NT2/D1 (cell line): ENCODE data around the gene DEDD2.

Experiments used
- DNase-seq: peaks from one replicate; pipeline ENCODE4 v3.0.0-alpha.2; 2011; ENCODE audit warnings: low read depth, low spot score
- H3K27me3 ChIP-seq: 2 replicates; pipeline ENCODE4 v1.6.0; 2011; ENCODE audit warnings: mild to moderate bottlenecking; ENCODE audit not compliant: insufficient read length, insufficient read depth
- H3K36me3 ChIP-seq: 2 replicates; pipeline ENCODE4 v1.6.1; 2011; ENCODE audit warnings: mild to moderate bottlenecking, low read length, mixed read lengths; ENCODE audit not compliant: insufficient read depth, insufficient read length
- H3K4me1 ChIP-seq: 2 replicates; pipeline ENCODE4 v1.5.1; 2011; ENCODE audit not compliant: insufficient read depth, insufficient read length
- H3K4me3 ChIP-seq: 2 replicates; pipeline ENCODE4 v1.5.1; 2011; ENCODE audit warnings: low read depth; ENCODE audit not compliant: insufficient read length
- H3K9ac ChIP-seq: 2 replicates; pipeline ENCODE4 v1.6.0; 2011; ENCODE audit warnings: low read depth; ENCODE audit not compliant: insufficient read length
- H3K9me3 ChIP-seq: 2 replicates; pipeline ENCODE4 v1.5.1; 2011; ENCODE audit warnings: mild to moderate bottlenecking, low read length; ENCODE audit not compliant: insufficient read depth
- SUZ12 ChIP-seq: IDR thresholded peaks from 2 replicates; pipeline ENCODE4 v1.6.1; 2011; ENCODE audit not compliant: insufficient read length, insufficient read depth; ENCODE audit errors: extremely low read depth
- YY1 ChIP-seq: IDR thresholded peaks from 2 replicates; pipeline ENCODE4 v1.6.1; 2011; ENCODE audit not compliant: insufficient read length, insufficient read depth
- ZNF274 ChIP-seq: IDR thresholded peaks from 2 replicates; pipeline ENCODE4 v1.6.1; 2011; ENCODE audit warnings: mild to moderate bottlenecking, low read depth, low read length

DEDD2 gene

DNA sequence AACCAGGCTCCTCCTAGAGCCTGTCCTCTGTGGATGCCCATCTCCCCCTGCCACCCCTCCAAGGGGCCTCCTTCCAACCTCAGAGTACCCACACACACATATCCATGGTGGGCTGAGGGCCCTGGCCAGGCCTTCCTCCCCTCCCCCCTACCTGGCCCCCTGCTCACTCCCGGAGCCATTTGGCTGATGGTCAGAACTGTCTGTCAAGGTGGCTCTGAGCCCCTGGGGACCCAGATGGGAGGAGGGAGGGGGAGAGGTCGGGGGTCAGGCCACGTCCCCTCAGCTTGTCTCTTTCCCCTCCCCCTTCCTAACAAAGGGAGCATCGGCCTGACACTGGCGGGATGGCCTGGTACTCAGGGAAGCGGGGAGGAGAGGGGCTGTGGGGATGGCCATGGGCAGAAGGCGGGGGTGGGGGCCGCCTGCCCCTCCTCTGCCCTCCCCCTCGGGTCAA, 66.5 kb downstream of the DEDD2 start:
- DNase-seq, result no peak
- Histone ChIP-seq H3K4me1 (peaks cover 10% of the 10 kb centered on the region), H3K27me3 (peaks cover 34% of the 10 kb centered on the region), H3K4me3 (no peak overlapping the region), H3K9me3 (no peaks in the 10 kb centered on the region), H3K36me3 (no peaks in the 10 kb centered on the region), H3K9ac (no peak overlapping the region)
- TF ChIP-seq YY1 (no peak), SUZ12 (no peak), ZNF274 (no peak)

- TF ChIP-seq YY1 (no peak), ZNF274 (no peak), SUZ12 (no peak)
- Histone ChIP-seq H3K4me3 (no peak overlapping the region), H3K27me3 (peaks cover 37% of the 10 kb centered on the region), H3K4me1 (peaks cover 10% of the 10 kb centered on the region), H3K9ac (no peak overlapping the region), H3K36me3 (no peaks in the 10 kb centered on the region), H3K9me3 (no peaks in the 10 kb centered on the region)
- DNase-seq, result no peak
Observed at GRCh38 chr19:42150364-42150763, 67.1 kb downstream of the DEDD2 start.

DNA sequence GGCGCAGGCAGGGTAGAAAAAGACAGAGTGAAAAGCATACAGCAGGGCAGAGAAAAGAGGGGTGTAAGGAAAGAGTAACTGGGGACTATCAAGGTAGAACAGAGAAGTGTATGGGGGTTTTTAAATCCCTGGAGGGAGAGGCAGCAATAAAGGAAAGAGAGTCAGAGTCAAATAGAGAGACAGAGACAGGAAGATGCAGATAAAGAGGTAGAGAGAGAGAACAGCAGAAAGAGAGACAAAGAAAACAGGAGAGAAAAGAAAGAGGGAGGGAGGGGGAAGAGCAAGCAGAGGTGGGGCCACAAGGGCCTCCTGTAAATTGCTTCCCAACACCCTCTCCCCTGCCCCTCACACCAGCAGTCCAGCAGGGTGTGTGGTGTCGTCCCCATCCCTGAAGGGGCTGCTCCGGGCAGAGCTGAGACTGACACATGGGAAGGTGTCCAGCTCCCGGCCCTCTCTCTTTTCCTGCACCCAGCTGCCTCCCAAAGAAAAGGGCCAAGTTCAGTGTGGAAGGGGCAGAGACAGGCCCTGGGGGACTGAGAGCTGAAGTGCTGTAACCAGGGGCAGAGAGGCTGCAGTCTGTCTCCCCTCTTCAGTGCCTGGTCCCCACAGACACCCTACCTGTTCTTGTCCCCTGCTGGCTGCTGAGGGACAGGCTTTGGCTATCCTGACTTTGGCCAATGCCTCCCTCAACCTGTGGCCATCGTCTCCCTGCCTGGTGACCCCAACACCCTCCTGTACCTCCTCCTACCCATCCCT, 67.9 kb downstream of the DEDD2 start:
- TF ChIP-seq YY1 (no peak), ZNF274 (no peak), SUZ12 (no peak)
- DNase-seq, result no peak

More for the DNA sequence above, 67.9 kb downstream of the DEDD2 start:
- no peaks in the 10 kb centered on the region for H3K36me3 ChIP-seq
- H3K9me3 ChIP-seq, result no peaks in the 10 kb centered on the region
- no peak overlapping the region for H3K9ac ChIP-seq
- peaks cover 41% of the 10 kb centered on the region for H3K27me3 ChIP-seq
- peaks cover 10% of the 10 kb centered on the region for H3K4me1 ChIP-seq
- no peak overlapping the region for H3K4me3 ChIP-seq
